Peyer's patch (tissue), 4 donors: Measurements from ENCODE around the gene BCL2L1.

ENCODE experiments used
- CTCF ChIP-seq, 6 experiments: fragments of 450-650 bp in 4 of 6; fragments of 200-600 bp in 2 of 6; sonication (generic) in 1 of 6; IDR thresholded peaks; one replicate each; pipeline ENCODE4 v1.5.1; 2017 to 2019; ENCODE audit warnings: antibody characterized with exemption in 6 of 6, mild to moderate bottlenecking in 3 of 6, moderate library complexity in 1 of 6
- POLR2A ChIP-seq, 2 donors: fragments of 450-650 bp; IDR thresholded peaks; one replicate each; pipeline ENCODE4 v1.5.1; 2017; ENCODE audit warnings: antibody characterized with exemption in 2 of 2, mild to moderate bottlenecking in 2 of 2, moderate library complexity in 2 of 2

GRCh38 chr20:31684153-31685015 is 38.3 kb downstream of the BCL2L1 start:
- no peak for TF ChIP-seq CTCF (IDR thresholded peaks at IDR 0.05)
- no peak for TF ChIP-seq POLR2A (IDR thresholded peaks at IDR 0.05)
